Epithelial cell of esophagus (primary cell): ENCODE data around the gene PARM1.

Source experiments
- DNase-seq: peaks from one replicate; pipeline ENCODE4 v3.0.0; 2010; ENCODE audit warnings: low read depth
- H3K4me3 ChIP-seq: 2 replicates; pipeline ENCODE4 v1.5.1; 2011; ENCODE audit warnings: mild to moderate bottlenecking, low read length, control low read depth
- TF ChIP-seq, protein P1 (sequence below): IDR thresholded peaks from 2 replicates; pipeline ENCODE4 v1.5.1; 2011; ENCODE audit warnings: low read depth, mild to moderate bottlenecking, low read length, control low read depth, inconsistent platforms; ENCODE audit not compliant: insufficient read depth; ENCODE audit errors: missing control alignments

PARM1 gene, protein sequence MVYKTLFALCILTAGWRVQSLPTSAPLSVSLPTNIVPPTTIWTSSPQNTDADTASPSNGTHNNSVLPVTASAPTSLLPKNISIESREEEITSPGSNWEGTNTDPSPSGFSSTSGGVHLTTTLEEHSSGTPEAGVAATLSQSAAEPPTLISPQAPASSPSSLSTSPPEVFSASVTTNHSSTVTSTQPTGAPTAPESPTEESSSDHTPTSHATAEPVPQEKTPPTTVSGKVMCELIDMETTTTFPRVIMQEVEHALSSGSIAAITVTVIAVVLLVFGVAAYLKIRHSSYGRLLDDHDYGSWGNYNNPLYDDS

DNA sequence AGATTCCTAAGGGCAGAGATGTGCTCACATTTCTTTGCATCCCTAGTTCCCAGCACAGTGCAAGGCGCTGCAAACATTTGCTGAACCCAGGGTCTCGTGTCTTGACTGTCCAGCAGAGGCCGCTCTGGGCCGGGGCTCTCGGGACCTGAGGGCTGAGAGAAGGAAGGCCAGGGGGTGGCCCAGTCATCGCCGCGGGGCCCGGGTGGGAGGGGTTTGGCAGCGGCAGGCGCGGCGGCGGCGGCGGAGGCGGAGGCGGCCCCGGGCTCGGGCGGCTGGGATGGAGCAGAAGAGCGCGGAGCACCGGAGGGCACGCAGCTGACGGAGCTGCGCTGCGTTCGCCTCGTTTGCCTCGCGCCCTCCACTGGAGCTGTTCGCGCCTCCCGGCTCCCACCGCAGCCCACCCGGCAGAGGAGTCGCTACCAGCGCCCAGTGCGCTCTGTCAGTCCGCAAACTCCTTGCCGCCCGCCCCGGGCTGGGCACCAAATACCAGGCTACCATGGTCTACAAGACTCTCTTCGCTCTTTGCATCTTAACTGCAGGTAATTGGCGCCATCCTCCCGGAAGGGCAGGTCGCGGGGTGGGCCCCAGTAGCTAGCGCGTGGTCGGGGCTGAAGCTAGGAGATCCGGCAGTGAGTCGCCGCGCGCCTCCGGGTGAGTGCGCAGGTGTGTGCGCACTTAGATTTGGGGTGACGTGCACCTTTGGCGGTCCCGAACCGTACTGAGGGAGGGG lies at the start of gene PARM1:
TSS of gene PARM1 (plus strand) at position 285 of the 730 bp plus-strand sequence. CDS start at position 497, 212 bp downstream.
- TF ChIP-seq, protein P1, sequence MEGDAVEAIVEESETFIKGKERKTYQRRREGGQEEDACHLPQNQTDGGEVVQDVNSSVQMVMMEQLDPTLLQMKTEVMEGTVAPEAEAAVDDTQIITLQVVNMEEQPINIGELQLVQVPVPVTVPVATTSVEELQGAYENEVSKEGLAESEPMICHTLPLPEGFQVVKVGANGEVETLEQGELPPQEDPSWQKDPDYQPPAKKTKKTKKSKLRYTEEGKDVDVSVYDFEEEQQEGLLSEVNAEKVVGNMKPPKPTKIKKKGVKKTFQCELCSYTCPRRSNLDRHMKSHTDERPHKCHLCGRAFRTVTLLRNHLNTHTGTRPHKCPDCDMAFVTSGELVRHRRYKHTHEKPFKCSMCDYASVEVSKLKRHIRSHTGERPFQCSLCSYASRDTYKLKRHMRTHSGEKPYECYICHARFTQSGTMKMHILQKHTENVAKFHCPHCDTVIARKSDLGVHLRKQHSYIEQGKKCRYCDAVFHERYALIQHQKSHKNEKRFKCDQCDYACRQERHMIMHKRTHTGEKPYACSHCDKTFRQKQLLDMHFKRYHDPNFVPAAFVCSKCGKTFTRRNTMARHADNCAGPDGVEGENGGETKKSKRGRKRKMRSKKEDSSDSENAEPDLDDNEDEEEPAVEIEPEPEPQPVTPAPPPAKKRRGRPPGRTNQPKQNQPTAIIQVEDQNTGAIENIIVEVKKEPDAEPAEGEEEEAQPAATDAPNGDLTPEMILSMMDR, result peak; percentile 45
- H3K4me3 ChIP-seq, result peak within 1 kb of the TSS; percentile 37
- DNase-seq, result peak; percentile 74

DNA sequence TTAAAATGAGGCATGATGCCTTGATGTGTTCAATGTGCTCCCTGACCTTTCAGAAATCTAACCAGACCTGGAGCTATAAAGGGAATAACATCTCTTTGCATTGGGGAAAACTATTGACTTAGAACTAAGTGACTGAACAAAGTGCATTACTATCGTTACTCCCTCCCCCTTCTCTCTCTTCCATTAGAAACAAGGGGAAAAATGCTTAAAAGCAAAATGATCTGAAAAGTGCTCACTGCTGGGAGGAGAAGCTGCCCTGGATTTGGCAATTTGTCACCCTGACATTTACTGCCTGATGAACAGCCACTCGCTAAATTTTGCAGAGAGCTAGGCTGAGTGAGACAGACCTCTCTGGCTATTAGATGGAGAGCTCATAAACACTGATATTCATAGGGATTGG lies 48.6 kb upstream of the PARM1 start:
- H3K4me3 ChIP-seq, result no peak overlapping the region
- no peak for DNase-seq
- TF ChIP-seq, protein P1, result no peak

- peak; percentile 97 for DNase-seq
- TF ChIP-seq, protein P1, result no peak
- no peak overlapping the region for H3K4me3 ChIP-seq
Measured at GRCh38 chr4:74886484-74886883, 46.4 kb upstream of the PARM1 start.

- TF ChIP-seq, protein P1, result no peak
- no peak for DNase-seq
- H3K4me3 ChIP-seq, result no peak overlapping the region
Measured at GRCh38 chr4:74890341-74890740, 42.6 kb upstream of the PARM1 start.

DNA sequence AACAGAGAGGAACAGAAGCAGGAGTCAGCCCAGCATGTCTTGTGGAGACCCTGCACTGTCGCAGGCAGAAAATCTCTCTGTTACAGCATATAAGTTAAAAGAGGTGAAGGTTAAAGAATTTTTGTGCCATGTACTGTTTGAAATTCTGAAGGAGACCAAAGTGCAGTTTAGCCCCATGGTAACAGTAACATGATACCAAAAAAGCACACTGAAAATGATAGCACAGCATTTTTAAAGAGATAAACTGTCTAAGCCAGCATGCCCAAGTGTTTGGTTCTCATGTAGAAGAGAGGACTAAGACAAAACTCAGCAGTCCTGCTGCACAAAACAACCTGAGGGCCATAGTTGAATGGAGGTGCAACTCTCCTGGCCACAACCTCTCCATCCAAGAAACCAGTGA lies 41.9 kb upstream of the PARM1 start:
- DNase-seq, result no peak
- TF ChIP-seq, protein P1, result no peak
- no peak overlapping the region for H3K4me3 ChIP-seq

DNA sequence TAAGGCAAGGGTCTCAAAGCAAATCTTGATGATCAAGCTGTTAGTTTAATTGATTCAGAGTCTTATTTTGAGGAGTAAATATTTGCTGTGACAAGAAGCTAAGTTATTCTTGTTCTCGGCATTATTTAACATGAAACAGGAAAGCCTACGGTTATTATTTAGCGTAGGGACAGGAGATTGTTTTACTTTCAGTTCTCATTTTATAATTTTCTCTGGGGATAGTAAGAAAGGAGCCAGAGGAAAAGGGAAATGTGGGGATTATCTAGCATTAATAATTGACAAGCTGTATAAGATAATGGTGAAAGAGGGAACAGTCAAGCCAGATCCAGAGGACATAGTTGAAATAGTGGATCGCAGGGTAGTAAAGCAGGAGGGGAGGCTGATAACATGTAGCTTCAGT lies 39.7 kb upstream of the PARM1 start:
- TF ChIP-seq, protein P1, result no peak
- no peak overlapping the region for H3K4me3 ChIP-seq
- no peak for DNase-seq

DNA sequence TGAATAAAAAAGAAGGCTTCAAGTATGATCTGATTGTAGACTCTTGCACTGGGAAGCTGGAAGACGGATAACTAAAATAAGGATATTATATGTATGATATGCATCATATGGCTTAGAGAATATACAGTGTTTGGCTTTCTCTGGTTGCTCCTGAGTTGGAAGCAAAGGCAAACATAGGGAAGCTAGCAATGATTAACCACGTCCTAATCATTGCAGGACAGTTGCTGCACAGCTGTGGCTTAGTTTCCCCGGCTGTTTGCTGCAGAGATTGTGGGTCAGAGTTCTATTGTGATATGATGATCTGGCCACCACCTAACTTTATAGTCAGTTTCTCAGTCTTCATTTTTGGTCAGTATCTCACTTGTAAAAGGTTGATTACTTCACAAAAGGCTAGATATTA lies 36.3 kb upstream of the PARM1 start:
- DNase-seq, result no peak
- no peak overlapping the region for H3K4me3 ChIP-seq
- TF ChIP-seq, protein P1, result no peak
